Adipocyte (in vitro differentiated cells): ENCODE data around the gene ULK3.

Experiments used
- DNase-seq: peaks from one replicate; pipeline ENCODE4 v3.0.0-alpha.2; 2015; ENCODE audit warnings: low read depth
- H3K27me3 ChIP-seq: replicated peaks from 2 replicates; pipeline ENCODE4 v1.7.0; 2013; ENCODE audit warnings: mild to moderate bottlenecking, low read length, moderate library complexity; ENCODE audit not compliant: control insufficient read depth, insufficient read depth
- H3K36me3 ChIP-seq: 2 replicates; pipeline ENCODE4 v1.7.0; 2013; ENCODE audit warnings: low read length, mild to moderate bottlenecking, moderate library complexity; ENCODE audit not compliant: control insufficient read depth, insufficient read depth, severe bottlenecking
- H3K4me1 ChIP-seq: 2 replicates; pipeline ENCODE4 v1.7.0; 2013; ENCODE audit warnings: mild to moderate bottlenecking, low read length, moderate library complexity; ENCODE audit not compliant: control insufficient read depth, insufficient read depth
- H3K4me3 ChIP-seq: 2 replicates; pipeline ENCODE4 v1.7.0; 2013; ENCODE audit warnings: mild to moderate bottlenecking, low read length, moderate library complexity
- H3K9ac ChIP-seq: 2 replicates; pipeline ENCODE4 v1.7.0; 2013; ENCODE audit warnings: mild to moderate bottlenecking, low read length, moderate library complexity
- H3K9me3 ChIP-seq: 2 replicates; pipeline ENCODE4 v1.7.0; 2013; ENCODE audit warnings: mild to moderate bottlenecking, low read length, moderate library complexity; ENCODE audit not compliant: control insufficient read depth

The ULK3 gene

DNA sequence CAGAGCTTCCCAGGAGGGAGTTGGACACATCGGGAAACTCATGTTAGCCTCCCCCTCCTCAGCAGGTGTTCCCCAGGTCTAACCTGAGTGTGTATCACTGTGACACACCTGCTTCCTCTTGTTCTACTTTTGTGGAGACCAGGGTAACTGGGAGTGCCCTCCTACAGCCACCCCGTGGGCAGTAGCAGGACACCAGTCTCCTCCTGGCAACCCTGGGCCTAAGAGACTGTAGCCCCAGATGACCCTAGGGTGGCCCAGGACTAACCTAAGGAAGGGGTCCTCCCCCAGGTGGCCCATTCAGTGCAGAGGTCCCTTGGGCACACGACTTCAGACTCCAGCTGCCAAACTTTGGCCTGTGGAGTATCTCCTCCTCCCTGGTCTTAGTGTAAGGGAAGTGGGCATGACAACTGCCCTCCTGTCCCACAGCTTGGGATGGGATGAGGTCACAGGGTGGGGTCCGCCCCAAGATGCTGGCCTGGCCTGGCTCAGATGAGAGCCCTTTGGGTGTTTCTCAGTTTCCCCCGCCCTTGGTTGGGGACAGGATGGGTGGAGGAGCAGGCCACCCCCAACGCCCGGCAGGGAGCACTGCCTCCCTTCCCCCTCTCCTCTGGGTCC lies 56.3 kb downstream of the ULK3 start:
- DNase-seq: no peak
- Histone ChIP-seq H3K36me3 (no peaks in the 10 kb centered on the region), H3K9ac (no peak overlapping the region), H3K9me3 (no peaks in the 10 kb centered on the region), H3K4me3 (no peak overlapping the region), H3K27me3 (no peaks in the 10 kb centered on the region), H3K4me1 (peaks cover 41% of the 10 kb centered on the region)
